Kasumi-1 (cell line): ENCODE data around the gene CAPN11.
A peak's percentile ranks its signal among the peaks of the same experiment; 100 is the strongest.

Source experiments
- DNase-seq, 2 experiments: peaks; one replicate each; lab custom pipeline; 2025; lab: John Stamatoyannopoulos, UW

The CAPN11 gene

DNA sequence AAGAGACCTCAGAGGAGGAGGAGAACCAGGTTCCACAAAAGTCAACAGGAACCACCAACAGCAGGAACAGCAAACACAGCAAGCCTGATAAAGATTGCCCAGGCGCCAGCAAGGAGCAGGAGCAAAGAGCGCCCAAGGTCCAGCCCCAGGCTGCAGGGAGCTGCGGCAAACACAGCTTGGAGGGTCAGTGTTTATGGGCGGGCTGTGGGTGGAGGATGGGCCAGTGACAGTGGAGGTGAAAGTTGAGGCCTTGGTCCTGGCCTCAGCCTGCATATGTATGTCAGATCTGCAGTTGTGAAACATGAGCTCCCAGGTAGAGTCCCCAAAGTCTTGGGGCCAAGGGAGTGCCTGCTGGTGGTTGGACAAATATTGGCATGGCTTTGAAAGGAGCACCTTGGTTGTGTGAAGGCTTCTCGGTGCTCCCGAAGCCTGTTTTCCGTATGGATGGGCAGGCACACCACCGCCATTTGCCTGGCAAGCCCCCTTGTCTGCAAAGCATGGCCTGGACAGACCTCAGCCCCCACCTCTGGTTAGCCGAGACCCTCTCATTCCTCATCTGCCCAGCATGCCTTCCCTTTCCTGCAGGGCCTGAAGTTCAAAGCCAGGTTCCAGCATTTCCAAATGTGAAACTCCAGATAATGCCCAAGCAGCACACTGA, 2.0 kb upstream of the CAPN11 start:
- no peak for DNase-seq

GRCh38 chr6:44157152-44157521, 1.5 kb upstream of the CAPN11 start:
- DNase-seq: peak in 1 of 2 experiments; percentile 18

DNA sequence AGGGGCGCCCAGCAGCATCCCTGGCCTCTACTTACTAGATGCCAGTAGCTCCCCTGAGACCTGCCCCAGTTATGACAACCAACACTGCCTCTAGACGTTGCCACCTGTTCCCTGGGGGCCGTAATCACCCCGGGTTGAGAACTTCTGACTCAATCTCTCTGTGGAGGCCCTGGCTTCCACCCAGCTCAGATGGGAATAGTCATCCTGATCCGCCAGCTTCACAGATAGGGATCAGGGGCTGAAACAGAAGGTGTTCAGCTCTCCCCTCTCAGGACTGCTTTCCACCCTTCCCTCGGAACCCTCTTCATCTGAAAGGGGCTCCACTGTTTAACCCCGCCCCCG, 3.3 kb downstream of the CAPN11 start:
- no peak for DNase-seq

DNA sequence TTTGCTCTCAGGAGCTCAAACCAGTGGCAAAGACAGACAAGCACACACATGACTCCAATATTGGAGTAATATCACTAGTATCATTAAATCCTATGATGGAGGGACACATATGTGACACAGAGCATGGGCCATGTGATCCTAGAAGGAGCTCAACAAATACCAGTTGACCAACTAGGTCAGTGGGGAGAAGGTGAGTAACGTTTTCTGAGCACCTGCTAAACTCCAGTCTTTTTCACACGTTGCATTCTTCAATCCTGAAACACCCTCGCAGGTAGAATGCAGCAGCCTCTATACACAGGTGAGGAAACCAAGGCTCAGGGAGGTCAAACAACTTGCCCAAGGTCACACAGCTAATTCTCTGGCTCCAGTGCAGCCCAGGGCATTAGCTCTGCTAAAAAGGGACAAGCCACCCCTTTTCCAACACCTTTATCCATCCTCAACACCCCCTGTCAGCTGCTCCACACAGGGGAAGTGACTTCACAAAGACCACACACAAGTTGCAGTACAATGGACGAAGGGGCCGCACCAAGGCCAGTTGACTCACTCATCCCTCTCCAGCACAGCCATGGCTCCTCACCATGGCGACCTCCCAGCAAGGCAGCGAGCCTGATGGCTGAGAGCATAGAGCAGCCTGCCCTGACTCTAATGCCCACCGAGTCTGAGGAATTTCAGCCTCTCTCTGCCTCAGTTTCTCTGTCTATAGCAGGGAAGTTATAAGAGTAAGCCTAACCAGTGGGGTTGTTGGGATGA, 4.4 kb downstream of the CAPN11 start:
- no peak for DNase-seq

DNA sequence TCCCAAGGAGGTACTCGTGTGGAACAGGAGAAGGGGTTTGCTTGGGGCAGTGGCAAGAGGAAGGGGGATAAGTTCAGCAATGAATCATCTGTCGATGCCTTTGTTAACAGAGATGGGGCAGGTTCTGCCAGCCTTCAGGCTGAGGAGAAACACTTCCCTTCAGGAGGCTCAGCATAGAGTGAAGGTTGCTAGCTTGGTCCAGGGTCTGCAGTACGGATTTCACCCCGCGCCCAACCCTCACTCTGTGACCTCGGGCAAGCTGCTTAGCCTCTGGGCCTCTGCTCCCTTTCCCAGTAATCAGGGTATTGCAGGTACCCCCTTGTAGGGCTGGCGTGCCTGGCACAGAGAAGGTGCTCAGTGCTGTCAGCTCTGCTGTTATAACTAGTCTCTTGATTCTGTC, 7.5 kb downstream of the CAPN11 start:
- DNase-seq: no peak

GRCh38 chr6:44166591-44167184, 8.1 kb downstream of the CAPN11 start:
- peak; percentile 70 to 75 for DNase-seq

DNA sequence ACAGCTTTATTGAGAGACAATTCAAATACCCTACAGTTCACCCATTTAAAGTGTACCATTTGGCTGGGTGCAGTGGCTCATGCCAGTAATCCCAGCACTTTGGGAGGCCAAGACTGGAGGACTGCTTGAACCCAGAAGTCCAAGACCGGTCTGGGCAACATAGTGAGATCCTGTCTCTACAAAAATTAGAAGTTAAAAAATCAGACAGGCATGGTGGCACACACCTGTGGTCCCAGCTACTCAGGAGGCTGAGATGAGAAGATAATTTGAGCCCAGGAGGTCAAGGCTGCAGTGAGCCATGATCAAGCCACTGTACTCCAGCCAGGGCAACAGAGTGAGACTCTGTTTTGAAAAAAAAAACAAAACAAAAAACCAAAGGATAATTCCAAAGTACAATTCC, 8.9 kb downstream of the CAPN11 start:
- no peak for DNase-seq

GRCh38 chr6:44169154-44169553, 10.5 kb downstream of the CAPN11 start:
- DNase-seq: no peak

- DNase-seq: no peak
Observed at GRCh38 chr6:44169886-44170570, 11.4 kb downstream of the CAPN11 start.

DNA sequence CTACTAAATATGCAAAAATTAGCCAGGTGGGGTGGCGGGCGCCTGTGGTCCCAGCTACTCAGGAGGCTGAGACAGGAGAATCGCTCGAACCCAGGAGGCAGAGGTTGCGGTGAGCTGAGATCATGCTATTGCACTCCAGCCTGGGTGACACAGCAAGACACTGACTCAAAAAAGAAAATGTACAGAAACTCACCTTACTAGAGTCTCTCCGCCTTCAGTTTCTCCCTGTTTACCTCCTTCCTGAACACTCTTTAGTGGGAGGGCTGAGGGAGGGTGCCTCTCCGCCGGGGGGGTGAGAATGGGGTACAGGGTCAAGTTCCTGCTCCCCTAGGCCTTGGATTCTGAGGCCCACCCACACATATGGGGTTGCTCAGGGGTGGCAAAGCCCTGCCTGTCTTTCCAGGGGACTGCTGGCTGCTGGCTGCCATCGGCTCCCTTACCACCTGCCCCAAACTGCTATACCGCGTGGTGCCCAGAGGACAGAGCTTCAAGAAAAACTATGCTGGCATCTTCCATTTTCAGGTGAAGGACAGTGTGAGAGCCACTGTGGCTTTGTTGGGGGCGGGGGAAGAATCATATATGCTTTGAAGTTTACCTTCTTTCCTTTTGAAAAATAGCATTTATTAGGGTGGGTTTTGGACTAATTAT, 13.4 kb downstream of the CAPN11 start:
- DNase-seq: no peak

- peak; percentile 66 to 71 for DNase-seq
Observed at GRCh38 chr6:44172731-44173500, 14.3 kb downstream of the CAPN11 start.

DNA sequence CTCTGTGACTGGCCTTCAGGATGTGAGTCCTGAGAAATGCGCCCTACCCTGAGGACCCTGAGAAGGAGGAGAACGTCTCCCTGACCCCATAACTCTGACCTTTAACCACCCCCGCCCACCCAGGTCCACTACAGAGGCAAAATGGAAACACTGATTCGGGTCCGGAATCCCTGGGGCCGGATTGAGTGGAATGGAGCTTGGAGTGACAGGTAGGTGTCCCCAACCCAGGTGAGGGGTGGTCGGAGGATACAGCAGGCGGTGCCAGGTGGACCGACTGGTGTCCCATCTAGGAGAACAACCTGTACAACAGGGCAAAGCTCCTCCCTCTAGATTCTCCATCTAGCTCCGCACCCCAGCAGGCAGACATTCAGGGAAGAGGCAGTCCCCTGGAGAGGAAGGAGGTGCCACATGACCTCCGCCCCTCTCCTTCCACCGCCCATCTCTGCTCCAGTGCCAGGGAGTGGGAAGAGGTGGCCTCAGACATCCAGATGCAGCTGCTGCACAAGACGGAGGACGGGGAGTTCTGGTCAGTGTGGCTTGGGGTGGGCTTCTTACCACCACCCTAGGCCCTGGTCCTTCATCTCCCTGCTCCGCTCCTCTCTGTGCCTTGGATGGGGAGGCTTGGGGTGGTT, 17.6 kb downstream of the CAPN11 start:
- no peak for DNase-seq

GRCh38 chr6:44176762-44177509, 18.3 kb downstream of the CAPN11 start:
- DNase-seq: no peak

GRCh38 chr6:44177691-44178423, 19.2 kb downstream of the CAPN11 start:
- no peak for DNase-seq

- DNase-seq: no peak
Observed at GRCh38 chr6:44178424-44179071, 19.9 kb downstream of the CAPN11 start.

DNA sequence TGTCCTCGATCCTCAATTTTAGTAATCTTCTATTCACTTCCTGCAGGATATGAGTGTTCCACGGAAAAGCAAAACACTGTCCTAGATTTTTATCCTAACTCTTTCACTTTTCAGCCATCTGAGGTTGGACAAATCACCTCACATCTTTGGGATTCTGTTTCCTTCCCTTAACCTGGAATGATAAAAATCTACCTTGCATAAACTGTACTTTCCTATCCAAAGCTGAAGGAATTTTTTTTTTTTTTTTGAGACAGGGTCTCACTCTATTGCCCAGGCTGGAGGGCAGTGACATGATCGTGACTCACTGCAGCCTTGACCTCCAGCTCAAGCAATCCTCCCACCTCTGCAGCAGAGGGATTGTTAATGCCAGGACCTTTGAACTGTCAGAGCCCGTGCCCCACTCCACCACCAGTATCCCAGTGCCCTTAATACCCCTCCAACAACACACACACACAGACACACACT, 20.5 kb downstream of the CAPN11 start:
- no peak for DNase-seq

- DNase-seq: no peak
Observed at GRCh38 chr6:44179648-44180047, 21.0 kb downstream of the CAPN11 start.

DNA sequence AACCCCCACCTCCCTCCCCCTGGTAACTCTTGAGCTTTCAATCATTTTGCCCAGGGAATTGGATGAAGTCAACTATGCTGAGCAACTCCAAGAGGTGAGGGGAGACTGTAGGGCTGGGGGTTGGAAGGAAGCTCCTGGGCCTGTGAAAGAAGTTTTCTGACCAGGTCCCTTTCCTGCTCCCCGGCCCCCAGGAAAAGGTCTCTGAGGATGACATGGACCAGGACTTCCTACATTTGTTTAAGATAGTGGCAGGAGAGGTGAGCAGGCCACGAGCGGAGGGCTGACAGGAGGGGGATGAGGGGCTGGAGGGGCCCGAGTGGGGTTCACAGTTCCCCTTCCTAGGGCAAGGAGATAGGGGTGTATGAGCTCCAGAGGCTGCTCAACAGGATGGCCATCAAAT, 21.8 kb downstream of the CAPN11 start:
- DNase-seq: no peak

- DNase-seq: no peak
Observed at GRCh38 chr6:44180886-44181285, 22.3 kb downstream of the CAPN11 start.
